KBM-7 (cell line): ENCODE data around the gene PCSK6.
"Not testable (repeated sequence)": the region's sequence is repeated elsewhere in the genome, so short reads cannot be mapped to it uniquely, and the experiment has no call there.

Source experiments
- DNase-seq: peaks from one replicate; pipeline ENCODE4 v3.0.0-alpha.2; 2015
- in situ Hi-C: fragments of 300-500 bp; cut with MboI; formaldehyde crosslinking; loops from 2 replicates; pipeline ENCODE4 v1.14.3; 2020; ENCODE audit warnings: low sequenced_read_pairs, low pct_unique_long_range_greater_than_20kb, mixed read lengths

Gene PCSK6

DNA sequence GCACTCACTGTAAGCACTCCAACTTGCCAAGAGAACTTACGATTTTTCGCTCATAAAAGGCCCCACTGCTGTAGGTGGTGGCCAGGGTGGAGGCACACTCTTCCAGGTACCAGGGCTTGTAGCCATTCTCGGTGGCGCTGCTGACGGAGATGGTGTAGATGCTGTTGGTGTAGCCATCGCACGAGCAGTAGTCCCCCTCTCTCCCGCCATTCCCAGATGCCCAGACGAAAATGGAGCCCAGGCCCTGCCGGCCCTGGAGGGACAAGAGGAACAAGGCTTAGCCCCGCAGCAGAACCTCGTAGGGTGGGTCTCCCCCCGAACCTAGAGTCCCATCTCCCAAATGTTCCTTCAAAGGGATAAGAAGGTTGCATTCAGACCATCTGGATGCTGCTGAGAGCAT lies 96.3 kb downstream of the PCSK6 start:
- in situ Hi-C loops = no loop called here
- no peak for DNase-seq

DNA sequence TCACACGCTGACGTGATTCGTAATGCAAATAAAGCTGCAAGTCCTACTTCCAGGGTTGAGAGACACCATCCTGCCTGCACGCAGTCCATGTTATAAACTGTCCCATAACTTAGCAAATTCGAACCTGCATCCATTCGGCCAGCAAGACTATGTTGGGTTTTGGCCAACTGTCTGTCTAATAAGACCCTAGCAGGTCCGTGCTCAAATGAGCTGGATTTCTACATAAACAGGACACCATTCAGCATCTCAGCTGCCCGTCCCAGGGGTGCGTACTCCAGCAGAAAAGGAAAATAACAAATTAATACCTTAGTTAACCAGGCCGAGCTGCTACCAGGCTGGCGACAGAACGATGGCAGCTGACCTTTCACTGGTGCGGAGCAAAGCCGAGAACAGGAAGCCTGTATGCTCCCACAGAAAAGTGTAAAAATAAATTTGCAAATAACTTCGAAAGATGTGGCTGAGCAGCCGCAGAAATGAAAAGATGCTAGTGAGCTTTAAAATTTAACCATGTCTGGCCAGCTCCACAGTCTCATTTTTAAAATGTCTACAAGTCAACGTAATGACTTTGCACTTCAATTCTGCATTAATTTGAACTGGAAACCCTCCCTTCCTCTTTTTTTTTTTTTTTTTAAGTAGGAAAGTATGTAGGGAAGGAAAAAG lies 97.4 kb downstream of the PCSK6 start:
- peak; percentile 18 for DNase-seq
- in situ Hi-C loops = no loop called here

DNA sequence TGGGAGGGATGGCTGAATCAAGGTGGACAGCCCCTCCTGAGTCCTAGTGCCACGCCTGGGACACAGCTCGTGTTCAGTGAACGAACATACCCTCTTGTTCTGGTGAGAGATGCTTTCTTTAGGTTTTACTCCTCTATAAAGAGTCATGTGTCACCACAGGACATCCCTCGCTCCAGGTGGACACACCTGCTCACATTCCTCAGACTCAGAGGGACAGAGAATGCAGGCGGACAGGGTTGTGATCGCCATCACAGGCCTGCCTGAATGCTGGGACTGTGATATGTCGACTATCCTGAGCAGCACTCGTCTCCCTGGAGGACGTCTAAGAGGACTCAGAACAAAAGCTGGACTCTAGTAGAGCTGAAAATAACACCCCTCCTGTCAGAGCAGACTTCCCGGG lies 98.1 kb downstream of the PCSK6 start:
- in situ Hi-C loops = no loop called here
- DNase-seq = no peak

DNA sequence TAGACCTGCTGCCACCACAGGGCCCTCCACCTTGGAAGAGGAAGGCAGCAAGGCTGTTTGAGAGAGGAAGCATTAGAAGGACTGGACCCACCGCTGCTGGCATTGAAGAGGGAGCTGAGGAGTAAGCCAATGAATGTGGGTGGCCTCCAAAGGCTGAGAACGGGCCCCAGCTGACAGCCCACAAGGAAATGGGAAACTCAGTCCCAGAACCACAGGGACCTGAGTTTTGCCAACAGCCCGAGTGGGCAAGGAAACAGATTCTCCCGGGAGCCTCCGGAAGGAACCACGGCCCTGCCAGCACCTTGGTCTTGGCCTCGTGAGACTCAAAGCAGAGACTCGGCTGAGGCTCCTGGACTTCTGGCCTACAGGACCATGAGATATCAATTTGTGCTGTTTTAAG lies 99.0 kb downstream of the PCSK6 start:
- in situ Hi-C loops = no loop called here
- no peak for DNase-seq

DNA sequence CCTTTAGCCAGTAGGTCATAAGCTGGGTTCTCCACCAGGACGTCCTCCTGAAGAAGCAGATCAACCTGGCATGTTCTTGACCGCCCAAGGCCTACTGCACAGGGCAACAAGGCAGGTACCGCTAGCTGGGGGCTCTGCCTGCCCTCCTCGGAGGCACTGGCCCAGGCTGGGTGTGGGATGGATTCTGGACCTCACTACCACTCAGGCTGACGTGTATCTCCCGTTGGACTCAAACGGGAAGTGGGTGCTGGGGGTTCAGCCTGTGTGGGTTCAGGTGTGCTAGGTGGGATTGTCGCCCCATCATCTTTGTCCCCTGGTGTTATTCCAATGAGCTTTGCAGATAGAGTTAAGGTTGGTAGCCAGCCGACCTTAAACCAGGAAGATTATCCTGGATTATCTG lies 99.4 kb downstream of the PCSK6 start:
- in situ Hi-C loops = no loop called here
- DNase-seq = no peak

DNA sequence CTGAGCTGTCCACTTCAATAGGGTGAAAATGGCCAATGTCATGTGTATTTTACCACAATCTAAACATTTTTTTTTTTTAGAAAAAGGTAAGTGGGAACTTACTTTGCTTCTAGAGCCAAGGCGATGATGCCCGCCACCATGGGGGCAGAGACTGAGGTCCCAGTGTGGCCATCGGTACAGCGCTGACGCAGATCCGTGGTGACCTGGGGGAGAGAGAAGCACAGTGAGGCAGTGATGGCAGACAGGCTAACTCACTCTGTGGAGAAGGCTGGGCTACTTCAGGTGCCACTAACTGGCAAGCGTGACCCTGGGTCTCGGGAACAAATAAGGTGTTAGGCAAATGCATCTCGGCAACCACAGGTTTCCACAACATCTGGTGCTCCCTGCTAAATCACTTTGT lies 100.1 kb downstream of the PCSK6 start:
- in situ Hi-C loops = no loop called here
- DNase-seq = no peak

DNA sequence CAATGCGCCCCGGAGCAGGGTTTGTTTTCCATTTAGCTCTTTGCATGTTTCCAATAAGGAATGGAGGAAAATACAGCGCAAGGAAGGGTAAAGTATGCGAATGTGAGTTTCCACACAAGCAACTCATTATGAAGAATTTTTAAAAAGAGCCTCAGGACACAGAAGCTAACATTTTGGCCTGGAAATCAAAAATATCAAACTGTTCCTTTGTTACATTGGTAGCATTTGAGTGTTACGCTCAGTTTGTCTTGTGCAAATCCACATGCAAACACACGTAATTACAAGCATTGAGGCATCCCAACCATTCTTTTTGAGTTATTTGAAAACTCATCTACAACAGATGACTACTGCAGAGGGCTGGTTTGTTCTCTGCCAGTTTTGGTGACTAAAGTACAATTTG lies 101.5 kb downstream of the PCSK6 start:
- in situ Hi-C loops = no loop called here
- DNase-seq = no peak

DNA sequence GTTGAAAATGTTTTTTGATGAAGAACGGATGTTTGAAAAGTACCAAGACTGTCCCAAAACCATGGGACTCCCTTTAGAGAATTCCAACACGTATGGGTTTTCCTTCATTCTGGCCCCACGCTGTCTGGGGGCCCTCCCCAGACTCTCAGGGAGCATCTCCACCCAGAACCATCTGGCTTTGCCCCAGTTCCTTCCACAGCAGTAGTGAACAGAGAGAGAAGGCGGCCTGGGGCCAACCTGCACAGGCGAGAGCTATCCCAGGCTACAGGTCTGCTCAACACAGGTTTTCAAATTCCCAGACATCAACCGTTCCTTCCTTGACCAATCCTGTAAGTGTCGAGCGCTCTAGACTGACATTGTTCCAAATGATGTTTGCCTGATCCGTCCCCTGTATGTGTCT lies 101.9 kb downstream of the PCSK6 start:
- in situ Hi-C loops = no loop called here
- DNase-seq = no peak

DNA sequence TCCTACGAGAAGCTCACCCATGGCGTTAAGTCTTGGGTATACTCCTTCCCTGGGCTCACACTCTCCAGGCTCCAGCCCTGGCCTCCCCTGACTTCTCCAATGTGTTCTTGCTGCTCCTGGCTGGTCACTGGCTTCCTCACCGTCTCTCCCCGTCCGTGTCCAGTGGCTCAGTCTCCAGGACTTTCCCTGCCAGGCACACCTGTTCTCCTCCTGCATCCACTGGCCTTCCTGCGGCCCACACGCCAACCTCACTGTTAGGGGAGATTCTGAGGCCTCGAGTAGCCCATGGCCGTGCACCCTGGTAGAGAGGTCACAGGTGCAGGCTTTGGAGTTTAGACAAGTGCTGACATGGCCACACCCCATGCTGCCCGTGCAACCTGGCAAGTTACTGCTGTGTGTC lies 102.5 kb downstream of the PCSK6 start:
- DNase-seq = no peak
- in situ Hi-C loops = no loop called here

DNA sequence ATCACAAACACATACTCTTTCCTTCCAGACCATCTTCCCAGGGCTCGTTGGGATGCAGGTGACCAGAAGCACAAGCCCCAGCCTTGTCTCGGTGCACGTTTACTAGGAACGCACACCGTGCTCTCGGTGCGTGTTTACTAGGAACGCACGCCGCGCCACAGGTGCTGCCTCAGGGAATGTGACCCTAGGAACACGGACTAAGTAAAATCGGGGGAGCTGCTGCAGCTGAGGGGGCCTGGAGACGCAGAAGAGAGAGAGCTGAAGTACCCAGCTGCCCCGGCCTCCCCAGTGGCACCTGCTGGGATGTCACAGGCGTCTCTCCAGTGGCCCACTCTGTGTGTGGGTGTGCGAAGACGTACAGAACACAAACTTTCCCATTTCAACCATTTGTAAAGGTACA lies 103.5 kb downstream of the PCSK6 start:
- in situ Hi-C loops = no loop called here

DNA sequence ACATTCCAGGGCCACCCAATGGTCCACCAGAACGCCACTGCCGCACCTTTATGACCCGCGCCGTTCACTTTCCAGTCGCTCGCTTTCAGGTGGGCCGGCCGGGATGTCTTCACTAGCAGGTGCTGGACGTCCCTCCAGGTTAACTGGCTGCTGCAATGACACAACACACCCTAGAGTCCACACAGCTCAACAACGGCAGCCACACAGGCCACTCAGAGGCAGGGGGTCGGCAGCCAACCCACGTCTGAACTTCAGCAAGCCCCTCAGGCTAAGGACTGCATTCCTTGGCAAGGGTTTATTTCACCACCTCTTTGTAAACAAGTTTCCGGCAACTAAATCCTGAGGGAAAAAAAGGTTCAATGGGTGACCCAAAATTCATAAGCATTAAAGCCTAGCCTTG lies 105.2 kb downstream of the PCSK6 start:
- no peak for DNase-seq
- in situ Hi-C loops = no loop called here

More for the DNA sequence above, 103.5 kb downstream of the PCSK6 start:
- no peak for DNase-seq

DNA sequence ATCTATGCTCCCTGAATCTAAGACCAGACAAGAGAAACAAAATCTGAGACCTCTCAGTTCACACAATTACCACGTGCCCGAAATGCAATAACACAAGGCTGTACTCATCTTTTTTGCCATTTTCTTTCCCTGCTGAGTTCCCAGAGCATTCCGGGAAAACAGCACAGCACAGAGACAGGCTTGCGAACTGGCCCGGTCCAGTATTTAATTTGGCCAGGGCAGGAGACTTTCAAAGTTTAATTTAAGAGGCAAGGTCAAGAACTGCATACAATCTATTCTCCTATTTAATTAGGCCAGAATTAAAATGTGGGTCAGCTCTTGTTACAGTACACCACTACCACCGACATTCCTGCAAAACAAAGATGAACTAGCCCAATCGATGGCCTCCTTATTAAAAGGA lies 107.0 kb downstream of the PCSK6 start:
- in situ Hi-C loops = no loop called here
- no peak for DNase-seq

DNA sequence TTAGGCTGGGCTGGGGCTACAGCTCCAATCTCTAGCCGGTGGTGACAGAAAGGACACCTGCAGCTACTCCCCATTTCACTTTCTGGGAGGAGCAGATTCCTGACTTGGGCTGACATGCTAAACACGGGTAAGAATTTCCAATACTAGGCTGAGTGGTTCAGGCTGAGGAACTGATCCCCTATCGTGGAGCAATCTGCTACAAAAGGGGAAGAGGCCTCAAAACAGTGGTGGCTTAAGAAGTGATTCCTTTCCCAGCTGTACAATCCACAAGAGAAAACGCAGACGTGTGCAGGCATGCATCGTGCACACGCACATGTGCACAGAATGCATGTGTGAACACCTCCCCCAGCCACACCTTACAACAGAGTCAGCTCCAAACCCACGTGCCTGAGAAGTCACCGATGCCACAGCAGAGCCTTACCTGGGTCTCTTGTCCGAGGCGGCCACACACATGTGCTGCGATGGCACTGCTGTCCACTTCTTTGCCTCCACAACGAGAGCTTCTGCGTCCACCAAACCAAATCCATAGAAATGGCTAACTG lies 107.8 kb downstream of the PCSK6 start:
- peak; percentile 16 for DNase-seq
- in situ Hi-C loops = no loop called here

DNA sequence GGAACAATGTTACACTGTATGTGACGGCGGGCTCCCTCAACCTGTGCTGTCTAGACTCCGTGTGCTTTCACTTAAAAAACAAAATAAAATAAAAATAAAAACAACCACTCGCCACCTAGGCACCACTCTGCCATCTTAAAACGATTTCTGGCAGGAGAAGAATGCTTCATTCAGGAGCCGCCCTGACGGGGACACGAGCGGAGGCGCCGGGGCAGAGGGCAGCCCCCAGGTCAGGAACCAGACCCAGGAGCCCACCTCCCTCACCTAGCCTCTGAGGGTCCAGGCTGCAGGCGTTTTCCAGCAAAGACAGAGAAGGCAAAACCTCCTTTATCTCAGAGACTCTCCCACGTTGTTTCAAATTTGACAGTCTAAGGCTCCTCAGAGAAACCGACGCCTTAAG lies 109.4 kb downstream of the PCSK6 start:
- in situ Hi-C loops = no loop called here

DNA sequence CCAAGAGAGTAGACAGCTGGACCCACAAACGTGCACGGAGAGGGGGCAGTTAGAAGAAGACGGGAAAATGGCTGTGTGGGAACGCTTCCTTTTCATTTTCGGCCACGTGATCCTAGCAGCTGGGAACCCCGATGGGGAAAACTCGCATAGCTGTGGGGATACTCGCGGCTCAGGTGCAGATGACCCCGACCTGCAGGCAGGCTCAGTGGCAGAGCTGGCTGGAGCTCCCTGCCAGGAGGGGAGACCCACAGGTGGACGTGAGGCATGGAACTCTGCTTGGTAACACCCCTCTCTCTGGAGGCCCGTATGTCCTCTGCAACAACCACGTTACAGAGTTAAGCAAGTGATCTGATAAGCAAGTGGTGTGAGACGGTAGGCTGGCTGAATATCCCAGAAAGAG lies 109.9 kb downstream of the PCSK6 start:
- no peak for DNase-seq
- in situ Hi-C loops = no loop called here

More for the DNA sequence above, 109.4 kb downstream of the PCSK6 start:
- no peak for DNase-seq

DNA sequence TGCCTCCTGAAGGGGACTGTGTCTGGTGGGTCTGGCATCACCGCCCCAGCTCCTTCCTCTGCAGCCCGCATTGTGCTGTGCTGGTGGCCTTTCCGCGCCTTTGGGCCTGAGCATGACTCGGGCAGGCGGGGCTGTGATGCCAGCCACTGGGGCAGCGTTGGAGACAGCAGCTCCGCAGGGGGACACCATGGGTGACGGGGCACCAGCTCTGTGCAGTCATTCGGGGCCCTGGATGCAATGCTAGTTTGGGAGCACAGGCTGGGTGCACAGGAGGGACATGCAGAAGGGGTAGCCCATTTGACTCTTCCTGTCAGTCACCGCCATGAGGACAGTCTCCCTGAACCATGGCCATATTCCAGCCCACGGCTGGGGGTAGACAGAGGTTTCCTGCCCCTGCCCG lies 110.6 kb downstream of the PCSK6 start:
- in situ Hi-C loops = no loop called here
- no peak for DNase-seq

DNA sequence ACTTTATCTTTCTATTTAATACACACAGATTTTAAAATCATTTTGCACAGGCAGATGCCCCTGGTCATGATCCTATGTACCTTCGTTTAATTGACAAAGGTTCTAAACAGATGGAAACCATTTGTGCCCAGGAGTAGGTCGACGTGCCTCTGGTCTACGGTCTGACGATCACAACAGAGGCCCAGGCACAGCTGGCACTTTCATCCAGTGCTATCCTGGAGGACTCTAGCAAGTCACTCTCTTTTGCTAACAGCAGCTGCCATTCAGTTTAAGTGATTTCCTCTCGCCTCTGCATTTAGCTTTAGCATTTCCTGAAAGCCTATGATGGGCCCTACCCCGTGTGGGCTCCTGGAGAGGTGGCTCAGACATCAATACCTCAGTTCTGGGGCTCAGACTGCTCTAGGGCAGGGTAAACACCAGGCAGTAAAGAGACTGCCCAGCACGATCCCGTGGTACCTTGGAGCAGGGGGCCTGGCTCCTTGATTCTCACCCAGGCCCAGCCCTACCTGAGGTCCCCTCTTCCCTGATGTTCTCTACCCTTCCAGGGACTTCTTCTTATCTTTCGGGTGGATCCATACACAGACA lies 111.2 kb downstream of the PCSK6 start:
- in situ Hi-C loops = no loop called here
- DNase-seq = no peak

DNA sequence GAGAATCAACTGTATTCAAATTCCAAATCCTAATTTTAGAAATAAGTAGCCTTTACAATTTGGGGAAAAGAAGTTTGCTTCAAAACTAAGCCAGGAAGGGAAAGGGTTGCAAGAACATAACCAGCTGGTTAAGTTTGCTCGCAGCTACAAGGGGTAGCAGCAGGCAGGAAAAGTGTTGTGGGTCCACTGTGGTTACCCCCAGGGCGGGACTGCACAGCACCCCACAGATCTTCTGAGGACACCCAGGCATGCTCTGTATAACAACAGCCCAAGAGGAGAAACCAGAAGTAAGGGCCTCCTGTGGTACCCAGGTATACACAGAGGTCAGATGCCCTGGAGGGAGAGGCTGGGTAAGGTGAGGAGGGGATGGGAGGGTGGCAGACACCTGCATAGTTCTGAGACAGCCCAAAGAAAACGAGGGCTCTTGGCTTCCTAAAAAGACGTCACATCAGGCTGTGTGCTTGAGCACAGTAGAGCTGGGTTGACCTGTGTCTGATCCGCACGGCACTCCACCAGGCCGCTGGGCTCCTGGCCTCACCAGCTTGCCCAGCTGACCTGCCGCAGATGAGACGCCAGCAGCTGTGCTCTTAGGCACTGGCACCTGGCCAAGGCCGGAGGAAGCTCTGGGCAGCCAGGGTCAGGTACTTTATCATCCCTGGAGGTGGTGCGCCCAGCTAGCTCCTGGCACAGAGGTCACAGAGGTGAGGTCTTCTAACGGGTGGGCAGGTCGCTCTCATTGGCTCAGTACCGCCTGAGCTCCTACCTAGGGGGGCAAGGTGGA lies 112.7 kb downstream of the PCSK6 start:
- no peak for DNase-seq
- in situ Hi-C loops = no loop called here

DNA sequence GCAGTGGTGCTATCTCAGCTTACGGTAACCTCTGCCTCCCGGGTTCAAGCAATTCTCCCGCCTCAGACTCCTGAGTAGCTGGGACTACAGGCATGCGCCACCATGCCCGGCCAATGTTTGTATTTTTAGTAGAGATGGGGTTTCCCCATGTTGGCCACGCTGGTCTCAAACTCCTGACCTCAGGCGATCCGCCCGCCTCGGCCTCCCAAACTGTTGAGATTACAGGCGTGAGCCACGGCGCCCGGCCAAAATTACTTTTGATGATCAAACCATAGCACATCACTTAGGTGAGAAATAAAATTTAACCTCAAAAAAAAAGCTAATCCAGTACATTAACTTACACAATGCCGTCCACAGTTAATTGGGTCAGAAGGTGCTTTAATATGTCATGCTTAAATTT lies 114.5 kb downstream of the PCSK6 start:
- in situ Hi-C loops, DNase-seq: not testable (repeated sequence)

DNA sequence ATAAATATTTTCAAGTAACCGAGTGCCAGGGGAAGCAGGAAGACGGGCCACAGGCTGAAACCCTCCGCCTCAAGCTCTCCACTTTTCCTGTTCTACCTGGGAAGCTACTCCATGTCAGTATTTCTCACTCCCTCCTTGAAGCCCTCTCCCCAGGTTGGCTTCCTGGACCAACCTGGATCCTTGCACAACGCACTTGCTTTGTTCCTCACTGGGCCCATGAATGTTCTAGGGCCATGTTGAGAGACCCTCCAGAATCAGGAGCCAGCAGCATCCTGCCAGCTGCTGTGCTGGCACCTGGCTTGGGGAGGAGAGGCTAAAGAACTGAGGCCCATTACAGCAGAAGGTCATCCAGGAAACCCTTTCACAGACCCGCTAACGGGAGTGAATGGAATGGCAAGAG lies 115.2 kb downstream of the PCSK6 start:
- in situ Hi-C loops = no loop called here

More for the DNA sequence above, 115.2 kb downstream of the PCSK6 start:
- no peak for DNase-seq
